SK-N-SH treated with all-trans-retinoic acid at 6 μM for 48 hours (cell line): ENCODE results near the gene LCTL.

Experiments
- ATAC-seq: fragments of 200-7000 bp; cut with Tn5 transposase; 3 replicates; pipeline ENCODE4 v1.9.1; 2020; ENCODE audit warnings: mild to moderate bottlenecking, moderate library complexity
- ARNTL ChIP-seq: fragments of 450-650 bp; formaldehyde crosslinking; IDR thresholded peaks from 2 replicates; pipeline ENCODE4 v1.5.0; 2020; ENCODE audit warnings: low read depth, mild to moderate bottlenecking, moderate library complexity, borderline replicate concordance
- BACH2 ChIP-seq: fragments of 250-450 bp; sonication (Bioruptor Pico); IDR thresholded peaks from 2 replicates; pipeline ENCODE4 v1.9.0; 2021; ENCODE audit warnings: mild to moderate bottlenecking, borderline replicate concordance
- ESRRG ChIP-seq: fragments of 250-450 bp; sonication (Bioruptor Pico); IDR thresholded peaks from 2 replicates; pipeline ENCODE4 v1.6.1; 2021; ENCODE audit warnings: mild to moderate bottlenecking
- GLIS3 ChIP-seq: fragments of 250-450 bp; sonication (Bioruptor Pico); IDR thresholded peaks from 2 replicates; pipeline ENCODE4 v1.5.0; 2020; ENCODE audit warnings: mild to moderate bottlenecking, moderate library complexity
- ISL1 ChIP-seq: fragments of 250-450 bp; sonication (Bioruptor Pico); IDR thresholded peaks from 2 replicates; pipeline ENCODE4 v2.1.2; 2022; ENCODE audit warnings: mild to moderate bottlenecking, moderate library complexity
- OSR1 ChIP-seq: fragments of 250-450 bp; sonication (Bioruptor Pico); IDR thresholded peaks from 2 replicates; pipeline ENCODE4 v1.8.0; 2022; ENCODE audit warnings: moderate library complexity, mild to moderate bottlenecking, inconsistent platforms
- PPARA ChIP-seq: fragments of 250-450 bp; sonication (Bioruptor Pico); IDR thresholded peaks from 2 replicates; pipeline ENCODE4 v1.5.0; 2020; ENCODE audit warnings: mild to moderate bottlenecking, borderline replicate concordance
- RARB ChIP-seq: fragments of 250-450 bp; sonication (Bioruptor Pico); IDR thresholded peaks from 2 replicates; pipeline ENCODE4 v1.8.0; 2021; ENCODE audit warnings: mild to moderate bottlenecking, moderate library complexity
- SNAI2 ChIP-seq: fragments of 250-450 bp; sonication (Bioruptor Pico); IDR thresholded peaks from 2 replicates; pipeline ENCODE4 v1.5.0; 2020; ENCODE audit warnings: mild to moderate bottlenecking, moderate library complexity
- TCF4 ChIP-seq: fragments of 250-450 bp; sonication (Bioruptor Pico); IDR thresholded peaks from 2 replicates; pipeline ENCODE4 v1.8.0; 2021; ENCODE audit warnings: mild to moderate bottlenecking, moderate library complexity, borderline replicate concordance
- TOX ChIP-seq: fragments of 250-450 bp; sonication (Bioruptor Pico); IDR thresholded peaks from 2 replicates; pipeline ENCODE4 v1.8.0; 2021; ENCODE audit warnings: mild to moderate bottlenecking, moderate library complexity, borderline replicate concordance
- ZC3H10 ChIP-seq: fragments of 250-450 bp; sonication (Bioruptor Pico); IDR thresholded peaks from 2 replicates; pipeline ENCODE4 v1.5.1; 2021; ENCODE audit warnings: mild to moderate bottlenecking, moderate library complexity
- ZFP3 ChIP-seq: fragments of 250-450 bp; sonication (Bioruptor Pico); IDR thresholded peaks from 2 replicates; pipeline ENCODE4 v1.5.0; 2020; ENCODE audit warnings: mild to moderate bottlenecking, moderate library complexity
- ZFP30 ChIP-seq: fragments of 450-650 bp; formaldehyde crosslinking; IDR thresholded peaks from 2 replicates; pipeline ENCODE4 v1.5.0; 2022; ENCODE audit warnings: mild to moderate bottlenecking, moderate library complexity
- ZNF565 ChIP-seq: fragments of 450-650 bp; formaldehyde crosslinking; conservative IDR thresholded peaks from 2 replicates; pipeline ENCODE4 v1.5.0; 2020; ENCODE audit warnings: low read depth, mild to moderate bottlenecking, moderate library complexity
- ZNF70 ChIP-seq: fragments of 450-650 bp; formaldehyde crosslinking; IDR thresholded peaks from 2 replicates; pipeline ENCODE4 v1.5.0; 2020; ENCODE audit warnings: mild to moderate bottlenecking, moderate library complexity
- ZNF8 ChIP-seq: fragments of 450-650 bp; formaldehyde crosslinking; IDR thresholded peaks from 2 replicates; pipeline ENCODE4 v1.5.0; 2020; ENCODE audit warnings: mild to moderate bottlenecking, moderate library complexity
- TF ChIP-seq, protein P1 (sequence below): fragments of 250-450 bp; sonication (Bioruptor Pico); IDR thresholded peaks from 2 replicates; pipeline ENCODE4 v1.8.0; 2021; ENCODE audit warnings: low read depth, mild to moderate bottlenecking, moderate library complexity, borderline replicate concordance
- TF ChIP-seq, protein P2 (sequence below): fragments of 250-450 bp; sonication (Bioruptor Pico); IDR thresholded peaks from 2 replicates; pipeline ENCODE4 v1.5.0; 2020; ENCODE audit warnings: mild to moderate bottlenecking, moderate library complexity
- TF ChIP-seq, protein P3 (sequence below): fragments of 250-450 bp; sonication (Bioruptor Pico); IDR thresholded peaks from 2 replicates; pipeline ENCODE4 v1.8.0; 2020; ENCODE audit warnings: mild to moderate bottlenecking, moderate library complexity, borderline replicate concordance
- TF ChIP-seq, protein P4 (sequence below): fragments of 250-450 bp; sonication (Bioruptor Pico); IDR thresholded peaks from 2 replicates; pipeline ENCODE4 v1.5.1; 2020; ENCODE audit warnings: low read depth, mild to moderate bottlenecking, moderate library complexity
- TF ChIP-seq, protein P5 (sequence below): fragments of 250-450 bp; sonication (Bioruptor Pico); IDR thresholded peaks from 2 replicates; pipeline ENCODE4 v1.5.1; 2021; ENCODE audit warnings: mild to moderate bottlenecking, moderate library complexity

The LCTL gene

DNA sequence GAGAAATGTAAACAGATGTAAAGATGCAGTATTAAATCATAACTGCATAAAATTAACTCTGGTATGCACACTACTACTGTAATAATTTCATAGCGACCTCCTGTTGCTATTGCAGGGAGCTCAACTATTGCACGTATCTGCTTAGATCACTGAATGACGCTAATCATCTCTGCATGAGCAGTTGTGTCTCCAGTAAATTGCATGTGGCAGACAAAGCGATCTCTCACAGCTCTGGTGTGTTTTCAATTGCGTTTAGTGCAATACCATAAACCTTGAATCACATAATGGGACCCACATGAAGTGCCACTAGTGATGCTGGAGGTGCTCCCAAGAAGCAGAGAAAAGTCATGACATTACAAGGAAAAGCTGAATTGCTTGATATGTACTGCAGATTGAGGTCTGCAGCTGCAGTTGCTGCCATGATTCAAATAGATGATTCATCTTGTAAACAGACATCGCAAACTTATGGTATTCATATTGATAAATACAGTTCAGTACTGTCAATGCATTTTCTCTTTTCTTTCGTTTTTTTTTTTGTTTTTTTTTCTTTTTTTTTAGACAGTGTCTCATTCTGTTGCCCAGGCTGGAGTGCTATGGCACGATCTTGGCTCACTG, 30.2 kb upstream of the LCTL start:
- ATAC-seq = peak; percentile 40; the same call in 2 of the 3 replicates
- TF ChIP-seq, protein P1, sequence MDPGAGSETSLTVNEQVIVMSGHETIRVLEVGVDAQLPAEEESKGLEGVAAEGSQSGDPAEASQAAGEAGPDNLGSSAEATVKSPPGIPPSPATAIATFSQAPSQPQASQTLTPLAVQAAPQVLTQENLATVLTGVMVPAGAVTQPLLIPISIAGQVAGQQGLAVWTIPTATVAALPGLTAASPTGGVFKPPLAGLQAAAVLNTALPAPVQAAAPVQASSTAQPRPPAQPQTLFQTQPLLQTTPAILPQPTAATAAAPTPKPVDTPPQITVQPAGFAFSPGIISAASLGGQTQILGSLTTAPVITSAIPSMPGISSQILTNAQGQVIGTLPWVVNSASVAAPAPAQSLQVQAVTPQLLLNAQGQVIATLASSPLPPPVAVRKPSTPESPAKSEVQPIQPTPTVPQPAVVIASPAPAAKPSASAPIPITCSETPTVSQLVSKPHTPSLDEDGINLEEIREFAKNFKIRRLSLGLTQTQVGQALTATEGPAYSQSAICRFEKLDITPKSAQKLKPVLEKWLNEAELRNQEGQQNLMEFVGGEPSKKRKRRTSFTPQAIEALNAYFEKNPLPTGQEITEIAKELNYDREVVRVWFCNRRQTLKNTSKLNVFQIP (CRISPR knock-in tag) = no peak
- TF ChIP-seq ZNF70 = no peak
- TF ChIP-seq, protein P2, sequence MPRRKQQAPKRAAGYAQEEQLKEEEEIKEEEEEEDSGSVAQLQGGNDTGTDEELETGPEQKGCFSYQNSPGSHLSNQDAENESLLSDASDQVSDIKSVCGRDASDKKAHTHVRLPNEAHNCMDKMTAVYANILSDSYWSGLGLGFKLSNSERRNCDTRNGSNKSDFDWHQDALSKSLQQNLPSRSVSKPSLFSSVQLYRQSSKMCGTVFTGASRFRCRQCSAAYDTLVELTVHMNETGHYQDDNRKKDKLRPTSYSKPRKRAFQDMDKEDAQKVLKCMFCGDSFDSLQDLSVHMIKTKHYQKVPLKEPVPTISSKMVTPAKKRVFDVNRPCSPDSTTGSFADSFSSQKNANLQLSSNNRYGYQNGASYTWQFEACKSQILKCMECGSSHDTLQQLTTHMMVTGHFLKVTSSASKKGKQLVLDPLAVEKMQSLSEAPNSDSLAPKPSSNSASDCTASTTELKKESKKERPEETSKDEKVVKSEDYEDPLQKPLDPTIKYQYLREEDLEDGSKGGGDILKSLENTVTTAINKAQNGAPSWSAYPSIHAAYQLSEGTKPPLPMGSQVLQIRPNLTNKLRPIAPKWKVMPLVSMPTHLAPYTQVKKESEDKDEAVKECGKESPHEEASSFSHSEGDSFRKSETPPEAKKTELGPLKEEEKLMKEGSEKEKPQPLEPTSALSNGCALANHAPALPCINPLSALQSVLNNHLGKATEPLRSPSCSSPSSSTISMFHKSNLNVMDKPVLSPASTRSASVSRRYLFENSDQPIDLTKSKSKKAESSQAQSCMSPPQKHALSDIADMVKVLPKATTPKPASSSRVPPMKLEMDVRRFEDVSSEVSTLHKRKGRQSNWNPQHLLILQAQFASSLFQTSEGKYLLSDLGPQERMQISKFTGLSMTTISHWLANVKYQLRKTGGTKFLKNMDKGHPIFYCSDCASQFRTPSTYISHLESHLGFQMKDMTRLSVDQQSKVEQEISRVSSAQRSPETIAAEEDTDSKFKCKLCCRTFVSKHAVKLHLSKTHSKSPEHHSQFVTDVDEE (CRISPR knock-in tag) = 0 out of 2 replicates have a peak, but pooled peaks have one; percentile 37

DNA sequence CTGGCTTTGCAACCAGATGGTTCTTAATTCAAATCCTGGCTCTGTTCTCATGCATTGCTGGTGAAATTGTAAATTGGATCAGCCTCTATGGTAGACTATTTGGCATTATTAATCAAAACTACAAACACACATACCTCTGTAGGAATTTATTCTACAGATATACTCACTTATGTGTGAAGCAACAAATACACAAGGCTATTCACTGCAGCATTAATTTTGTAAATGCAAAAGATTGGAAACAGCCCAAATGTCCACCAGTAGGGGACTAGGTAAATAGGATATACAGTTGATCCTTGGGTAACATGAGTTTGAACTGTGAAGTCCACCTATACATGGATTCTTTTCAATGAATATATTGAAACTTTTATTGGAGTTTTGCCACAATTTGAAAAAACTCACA, 29.5 kb upstream of the LCTL start:
- TF ChIP-seq, protein P3, sequence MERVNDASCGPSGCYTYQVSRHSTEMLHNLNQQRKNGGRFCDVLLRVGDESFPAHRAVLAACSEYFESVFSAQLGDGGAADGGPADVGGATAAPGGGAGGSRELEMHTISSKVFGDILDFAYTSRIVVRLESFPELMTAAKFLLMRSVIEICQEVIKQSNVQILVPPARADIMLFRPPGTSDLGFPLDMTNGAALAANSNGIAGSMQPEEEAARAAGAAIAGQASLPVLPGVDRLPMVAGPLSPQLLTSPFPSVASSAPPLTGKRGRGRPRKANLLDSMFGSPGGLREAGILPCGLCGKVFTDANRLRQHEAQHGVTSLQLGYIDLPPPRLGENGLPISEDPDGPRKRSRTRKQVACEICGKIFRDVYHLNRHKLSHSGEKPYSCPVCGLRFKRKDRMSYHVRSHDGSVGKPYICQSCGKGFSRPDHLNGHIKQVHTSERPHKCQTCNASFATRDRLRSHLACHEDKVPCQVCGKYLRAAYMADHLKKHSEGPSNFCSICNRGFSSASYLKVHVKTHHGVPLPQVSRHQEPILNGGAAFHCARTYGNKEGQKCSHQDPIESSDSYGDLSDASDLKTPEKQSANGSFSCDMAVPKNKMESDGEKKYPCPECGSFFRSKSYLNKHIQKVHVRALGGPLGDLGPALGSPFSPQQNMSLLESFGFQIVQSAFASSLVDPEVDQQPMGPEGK = no peak
- TF ChIP-seq RARB (no peak), TOX (CRISPR knock-in tag) (no peak), ZC3H10 (CRISPR knock-in tag) (no peak), ESRRG (CRISPR knock-in tag) (no peak), ISL1 (CRISPR knock-in tag) (no peak), BACH2 (CRISPR knock-in tag) (no peak), PPARA (CRISPR knock-in tag) (no peak), ZFP30 (CRISPR knock-in tag) (no peak), SNAI2 (no peak), GLIS3 (CRISPR knock-in tag) (no peak), TCF4 (CRISPR knock-in tag) (no peak), ZNF565 (CRISPR knock-in tag) (no peak)
- TF ChIP-seq, protein P4, sequence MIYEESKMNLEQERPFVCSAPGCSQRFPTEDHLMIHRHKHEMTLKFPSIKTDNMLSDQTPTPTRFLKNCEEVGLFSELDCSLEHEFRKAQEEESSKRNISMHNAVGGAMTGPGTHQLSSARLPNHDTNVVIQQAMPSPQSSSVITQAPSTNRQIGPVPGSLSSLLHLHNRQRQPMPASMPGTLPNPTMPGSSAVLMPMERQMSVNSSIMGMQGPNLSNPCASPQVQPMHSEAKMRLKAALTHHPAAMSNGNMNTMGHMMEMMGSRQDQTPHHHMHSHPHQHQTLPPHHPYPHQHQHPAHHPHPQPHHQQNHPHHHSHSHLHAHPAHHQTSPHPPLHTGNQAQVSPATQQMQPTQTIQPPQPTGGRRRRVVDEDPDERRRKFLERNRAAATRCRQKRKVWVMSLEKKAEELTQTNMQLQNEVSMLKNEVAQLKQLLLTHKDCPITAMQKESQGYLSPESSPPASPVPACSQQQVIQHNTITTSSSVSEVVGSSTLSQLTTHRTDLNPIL (CRISPR knock-in tag) = no peak
- ATAC-seq = no peak

DNA sequence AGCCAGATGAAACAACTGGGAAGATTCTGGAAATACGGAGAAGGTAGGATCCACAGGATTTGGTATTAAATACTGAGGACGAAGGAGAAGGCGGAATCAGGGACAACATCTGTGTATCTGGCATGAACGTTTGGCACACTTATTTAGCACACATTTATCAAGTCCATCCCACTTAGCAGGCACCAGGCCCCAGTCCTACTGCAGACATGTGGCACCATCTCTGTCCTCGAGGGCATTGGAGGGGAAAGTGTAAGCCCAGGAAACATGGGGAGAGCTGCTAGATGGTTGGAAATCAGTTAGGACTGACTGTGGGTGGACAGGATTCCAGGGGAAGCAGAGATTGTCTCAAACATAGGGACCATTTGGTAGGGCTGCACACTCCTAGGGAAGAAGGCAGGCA, 29.0 kb upstream of the LCTL start:
- ATAC-seq = no peak
- TF ChIP-seq RARB (no peak), ZNF70 (no peak), TOX (CRISPR knock-in tag) (no peak), OSR1 (CRISPR knock-in tag) (no peak), ZFP3 (no peak), ARNTL (CRISPR knock-in tag) (no peak), ZNF8 (CRISPR knock-in tag) (no peak)
- TF ChIP-seq, protein P5, sequence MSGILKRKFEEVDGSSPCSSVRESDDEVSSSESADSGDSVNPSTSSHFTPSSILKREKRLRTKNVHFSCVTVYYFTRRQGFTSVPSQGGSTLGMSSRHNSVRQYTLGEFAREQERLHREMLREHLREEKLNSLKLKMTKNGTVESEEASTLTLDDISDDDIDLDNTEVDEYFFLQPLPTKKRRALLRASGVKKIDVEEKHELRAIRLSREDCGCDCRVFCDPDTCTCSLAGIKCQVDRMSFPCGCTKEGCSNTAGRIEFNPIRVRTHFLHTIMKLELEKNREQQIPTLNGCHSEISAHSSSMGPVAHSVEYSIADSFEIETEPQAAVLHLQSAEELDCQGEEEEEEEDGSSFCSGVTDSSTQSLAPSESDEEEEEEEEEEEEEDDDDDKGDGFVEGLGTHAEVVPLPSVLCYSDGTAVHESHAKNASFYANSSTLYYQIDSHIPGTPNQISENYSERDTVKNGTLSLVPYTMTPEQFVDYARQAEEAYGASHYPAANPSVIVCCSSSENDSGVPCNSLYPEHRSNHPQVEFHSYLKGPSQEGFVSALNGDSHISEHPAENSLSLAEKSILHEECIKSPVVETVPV (CRISPR knock-in tag) = no peak
- TF ChIP-seq, protein P2 (CRISPR knock-in tag) = no peak
- TF ChIP-seq, protein P3 = no peak
- TF ChIP-seq, protein P4 (CRISPR knock-in tag) = no peak
